ENCODE results near the gene DEXI. TPM values are rescaled to one million over a fixed set of nuclear protein-coding genes. Genes with fewer than 3 reads are reported as not detected.

Gene DEXI
- total and polyA plus RNA-seq, 2 of the 13 experiments (the other 11 are each of a cell fraction or from before 2014, with no cell fraction given): 51.5 to 70.4 TPM

DNA sequence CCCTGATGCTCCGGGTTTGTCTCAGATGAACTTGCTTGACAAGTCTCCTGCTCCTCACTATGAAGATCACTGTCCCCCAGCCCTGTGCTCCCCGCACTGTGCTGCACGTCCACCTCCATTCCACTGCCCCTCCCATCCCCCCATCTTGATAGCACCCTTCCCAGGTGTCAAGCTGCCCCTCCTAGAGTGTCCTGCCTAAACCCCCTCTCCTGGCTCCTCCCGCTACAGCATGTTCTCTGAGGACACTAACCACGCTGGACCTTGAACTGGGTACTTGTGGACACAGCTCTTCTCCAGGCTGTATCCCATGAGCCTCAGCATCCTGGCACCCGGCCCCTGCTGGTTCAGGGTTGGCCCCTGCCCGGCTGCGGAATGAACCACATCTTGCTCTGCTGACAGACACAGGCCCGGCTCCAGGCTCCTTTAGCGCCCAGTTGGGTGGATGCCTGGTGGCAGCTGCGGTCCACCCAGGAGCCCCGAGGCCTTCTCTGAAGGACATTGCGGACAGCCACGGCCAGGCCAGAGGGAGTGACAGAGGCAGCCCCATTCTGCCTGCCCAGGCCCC lies 18.5 kb downstream of the DEXI start (continued):
- TF ChIP-seq ETV5 (CRISPR knock-in tag; IDR thresholded peaks at IDR 0.05; ENCODE audit: borderline replicate concordance) (peak; percentile 39; the same call in 1 of the 2 replicates), TP53 (CRISPR knock-in tag; conservative IDR thresholded peaks at IDR 0.05) (no peak), HNF1A (IDR thresholded peaks at IDR 0.05; ENCODE audit: low read depth) (no peak), HNF1A (CRISPR knock-in tag; IDR thresholded peaks at IDR 0.05; ENCODE audit: borderline replicate concordance) (peak; percentile 67), ZNF597 (CRISPR knock-in tag; IDR thresholded peaks at IDR 0.05) (no peak), ZBTB42 (CRISPR knock-in tag; IDR thresholded peaks at IDR 0.05) (no peak; the same call in 1 of the 2 replicates), MTA3 (CRISPR knock-in tag; IDR thresholded peaks at IDR 0.05) (no peak), SIN3B (IDR thresholded peaks at IDR 0.05; ENCODE audit: low read length) (no peak), ZFP82 (CRISPR knock-in tag; IDR thresholded peaks at IDR 0.05; ENCODE audit: borderline replicate concordance) (no peak), CC2D1A (CRISPR knock-in tag; IDR thresholded peaks at IDR 0.05) (no peak; the same call in 1 of the 2 replicates), FOXP1 (IDR thresholded peaks at IDR 0.05) (no peak), FOXP1 (CRISPR knock-in tag; IDR thresholded peaks at IDR 0.05) (peak; percentile 58), U2AF1 (optimal IDR thresholded peaks at IDR 0.05; ENCODE audit: low read depth, low read length) (no peak), KLF6 (CRISPR knock-in tag; IDR thresholded peaks at IDR 0.05) (no peak), SNAPC5 (CRISPR knock-in tag; IDR thresholded peaks at IDR 0.05; ENCODE audit: borderline replicate concordance) (no peak), SMAD1 (CRISPR knock-in tag; IDR thresholded peaks at IDR 0.05; ENCODE audit: borderline replicate concordance, low read depth) (peak; percentile 57; the same call in 1 of the 2 replicates)
- TF ChIP-seq, protein P1, sequence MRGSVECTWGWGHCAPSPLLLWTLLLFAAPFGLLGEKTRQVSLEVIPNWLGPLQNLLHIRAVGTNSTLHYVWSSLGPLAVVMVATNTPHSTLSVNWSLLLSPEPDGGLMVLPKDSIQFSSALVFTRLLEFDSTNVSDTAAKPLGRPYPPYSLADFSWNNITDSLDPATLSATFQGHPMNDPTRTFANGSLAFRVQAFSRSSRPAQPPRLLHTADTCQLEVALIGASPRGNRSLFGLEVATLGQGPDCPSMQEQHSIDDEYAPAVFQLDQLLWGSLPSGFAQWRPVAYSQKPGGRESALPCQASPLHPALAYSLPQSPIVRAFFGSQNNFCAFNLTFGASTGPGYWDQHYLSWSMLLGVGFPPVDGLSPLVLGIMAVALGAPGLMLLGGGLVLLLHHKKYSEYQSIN (CRISPR knock-in tag; IDR thresholded peaks at IDR 0.05; ENCODE audit: borderline replicate concordance): no peak
- TF ChIP-seq, protein P2, sequence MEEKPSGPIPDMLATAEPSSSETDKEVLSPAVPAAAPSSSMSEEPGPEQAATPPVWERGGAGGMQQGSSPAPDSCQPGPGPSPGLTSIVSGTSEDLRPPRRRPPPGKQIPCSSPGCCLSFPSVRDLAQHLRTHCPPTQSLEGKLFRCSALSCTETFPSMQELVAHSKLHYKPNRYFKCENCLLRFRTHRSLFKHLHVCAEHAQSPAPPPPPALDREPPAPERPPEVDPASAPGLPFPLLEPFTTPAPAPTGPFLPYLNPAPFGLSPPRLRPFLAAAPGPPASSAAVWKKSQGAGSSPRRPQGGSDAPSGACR (CRISPR knock-in tag; IDR thresholded peaks at IDR 0.05): peak; percentile 93; the same call in 1 of the 2 replicates
- TF ChIP-seq, protein P3, sequence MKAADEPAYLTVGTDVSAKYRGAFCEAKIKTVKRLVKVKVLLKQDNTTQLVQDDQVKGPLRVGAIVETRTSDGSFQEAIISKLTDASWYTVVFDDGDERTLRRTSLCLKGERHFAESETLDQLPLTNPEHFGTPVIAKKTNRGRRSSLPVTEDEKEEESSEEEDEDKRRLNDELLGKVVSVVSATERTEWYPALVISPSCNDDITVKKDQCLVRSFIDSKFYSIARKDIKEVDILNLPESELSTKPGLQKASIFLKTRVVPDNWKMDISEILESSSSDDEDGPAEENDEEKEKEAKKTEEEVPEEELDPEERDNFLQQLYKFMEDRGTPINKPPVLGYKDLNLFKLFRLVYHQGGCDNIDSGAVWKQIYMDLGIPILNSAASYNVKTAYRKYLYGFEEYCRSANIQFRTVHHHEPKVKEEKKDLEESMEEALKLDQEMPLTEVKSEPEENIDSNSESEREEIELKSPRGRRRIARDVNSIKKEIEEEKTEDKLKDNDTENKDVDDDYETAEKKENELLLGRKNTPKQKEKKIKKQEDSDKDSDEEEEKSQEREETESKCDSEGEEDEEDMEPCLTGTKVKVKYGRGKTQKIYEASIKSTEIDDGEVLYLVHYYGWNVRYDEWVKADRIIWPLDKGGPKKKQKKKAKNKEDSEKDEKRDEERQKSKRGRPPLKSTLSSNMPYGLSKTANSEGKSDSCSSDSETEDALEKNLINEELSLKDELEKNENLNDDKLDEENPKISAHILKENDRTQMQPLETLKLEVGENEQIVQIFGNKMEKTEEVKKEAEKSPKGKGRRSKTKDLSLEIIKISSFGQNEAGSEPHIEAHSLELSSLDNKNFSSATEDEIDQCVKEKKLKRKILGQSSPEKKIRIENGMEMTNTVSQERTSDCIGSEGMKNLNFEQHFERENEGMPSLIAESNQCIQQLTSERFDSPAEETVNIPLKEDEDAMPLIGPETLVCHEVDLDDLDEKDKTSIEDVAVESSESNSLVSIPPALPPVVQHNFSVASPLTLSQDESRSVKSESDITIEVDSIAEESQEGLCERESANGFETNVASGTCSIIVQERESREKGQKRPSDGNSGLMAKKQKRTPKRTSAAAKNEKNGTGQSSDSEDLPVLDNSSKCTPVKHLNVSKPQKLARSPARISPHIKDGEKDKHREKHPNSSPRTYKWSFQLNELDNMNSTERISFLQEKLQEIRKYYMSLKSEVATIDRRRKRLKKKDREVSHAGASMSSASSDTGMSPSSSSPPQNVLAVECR (CRISPR knock-in tag; IDR thresholded peaks at IDR 0.05; ENCODE audit: borderline replicate concordance): peak; percentile 62
